Progenitor cell of endocrine pancreas (in vitro differentiated cells): Measurements from ENCODE around the gene NBR1. TPM values are rescaled to one million over a fixed set of nuclear protein-coding genes. Genes with fewer than 3 reads are reported as not detected.
"Not testable (repeated sequence)": the region's sequence is repeated elsewhere in the genome, so short reads cannot be mapped to it uniquely, and the experiment has no call there.

Experiments used
- DNase-seq: peaks from one replicate; pipeline ENCODE4 v3.0.0; 2021; ENCODE audit warnings: low spot score; ENCODE audit not compliant: unreplicated experiment
- H3K27ac Mint-ChIP-seq: 2 replicates; pipeline ENCODE4 v1.8.0; 2021; ENCODE audit warnings: mild to moderate bottlenecking, moderate library complexity, mixed read lengths
- H3K27me3 Mint-ChIP-seq: 2 replicates; pipeline ENCODE4 v1.8.0; 2021; ENCODE audit warnings: mixed read lengths
- H3K36me3 Mint-ChIP-seq: 2 replicates; pipeline ENCODE4 v1.8.0; 2022; ENCODE audit warnings: mixed read lengths; ENCODE audit not compliant: insufficient read depth
- H3K4me1 Mint-ChIP-seq: 2 replicates; pipeline ENCODE4 v1.8.0; 2021; ENCODE audit warnings: low read depth, mixed read lengths
- H3K4me3 Mint-ChIP-seq: 2 replicates; pipeline ENCODE4 v1.8.0; 2021; ENCODE audit warnings: low read depth, mild to moderate bottlenecking, moderate library complexity, mixed read lengths
- H3K9me3 Mint-ChIP-seq: 2 replicates; pipeline ENCODE4 v1.8.0; 2021; ENCODE audit warnings: low read depth, mixed read lengths
- CTCF ChIP-seq: fragments of 200-600 bp; sonication (generic); IDR thresholded peaks from one replicate; pipeline ENCODE4 v1.5.0; 2021; ENCODE audit warnings: antibody characterized with exemption, mild to moderate bottlenecking; ENCODE audit not compliant: unreplicated experiment
- total RNA-seq: library from RNA; stranded (reverse); gene quantifications from 2 replicates; pipeline ENCODE4 v1.2.1, GENCODE V29; 2021

Gene NBR1
- total RNA-seq, 1 donor from 2014 or later: 59.5 TPM

- H3K4me1 Mint-ChIP-seq: peaks cover 33% of the 10 kb centered on the region
- H3K27ac Mint-ChIP-seq: no peak overlapping the region
- no peak for DNase-seq
- H3K4me3 Mint-ChIP-seq: no peak overlapping the region
- no peaks in the 10 kb centered on the region for H3K27me3 Mint-ChIP-seq
- no peaks in the 10 kb centered on the region for H3K9me3 Mint-ChIP-seq
- peak; percentile 25 for TF ChIP-seq CTCF
- peaks cover 9% of the 10 kb centered on the region for H3K36me3 Mint-ChIP-seq
Measured at GRCh38 chr17:43171586-43172487, 823 bp downstream of the NBR1 start.

- H3K4me1 Mint-ChIP-seq: peaks cover 26% of the 10 kb centered on the region
- H3K9me3 Mint-ChIP-seq: no peaks in the 10 kb centered on the region
- no peak for DNase-seq
- H3K27me3 Mint-ChIP-seq: no peaks in the 10 kb centered on the region
- no peak for TF ChIP-seq CTCF
- H3K27ac Mint-ChIP-seq: peak overlapping the region; percentile 85
- H3K36me3 Mint-ChIP-seq: peaks cover 9% of the 10 kb centered on the region
- no peak overlapping the region for H3K4me3 Mint-ChIP-seq
Measured at GRCh38 chr17:43175213-43176118, 4.5 kb downstream of the NBR1 start.

- H3K27ac Mint-ChIP-seq: peak overlapping the region; percentile 89
- no peak for TF ChIP-seq CTCF
- H3K36me3 Mint-ChIP-seq: peaks cover 11% of the 10 kb centered on the region
- no peak for DNase-seq
- H3K27me3 Mint-ChIP-seq: no peaks in the 10 kb centered on the region
- H3K9me3 Mint-ChIP-seq: no peaks in the 10 kb centered on the region
- H3K4me3 Mint-ChIP-seq: peak overlapping the region; percentile 17
- peaks cover 26% of the 10 kb centered on the region for H3K4me1 Mint-ChIP-seq
Measured at GRCh38 chr17:43176119-43176570, 5.1 kb downstream of the NBR1 start.

- H3K27ac Mint-ChIP-seq: no peak overlapping the region
- H3K36me3 Mint-ChIP-seq: peaks cover 17% of the 10 kb centered on the region
- H3K27me3 Mint-ChIP-seq: no peaks in the 10 kb centered on the region
- no peaks in the 10 kb centered on the region for H3K9me3 Mint-ChIP-seq
- H3K4me3 Mint-ChIP-seq: no peak overlapping the region
- no peak for TF ChIP-seq CTCF
- H3K4me1 Mint-ChIP-seq: no peaks in the 10 kb centered on the region
- no peak for DNase-seq
Measured at GRCh38 chr17:43183921-43184320, 12.9 kb downstream of the NBR1 start.

- not testable (repeated sequence) for H3K4me1 Mint-ChIP-seq, H3K27me3 Mint-ChIP-seq
- H3K36me3 Mint-ChIP-seq: peaks cover 25% of the 10 kb centered on the region
Measured at GRCh38 chr17:43186656-43187055, 15.6 kb downstream of the NBR1 start.

More at GRCh38 chr17:43186656-43187055, 15.6 kb downstream of the NBR1 start:
- not testable (repeated sequence) for H3K9me3 Mint-ChIP-seq, H3K27ac Mint-ChIP-seq, DNase-seq, H3K4me3 Mint-ChIP-seq
